ENCODE results near the gene SIPA1L3.

The SIPA1L3 gene

DNA sequence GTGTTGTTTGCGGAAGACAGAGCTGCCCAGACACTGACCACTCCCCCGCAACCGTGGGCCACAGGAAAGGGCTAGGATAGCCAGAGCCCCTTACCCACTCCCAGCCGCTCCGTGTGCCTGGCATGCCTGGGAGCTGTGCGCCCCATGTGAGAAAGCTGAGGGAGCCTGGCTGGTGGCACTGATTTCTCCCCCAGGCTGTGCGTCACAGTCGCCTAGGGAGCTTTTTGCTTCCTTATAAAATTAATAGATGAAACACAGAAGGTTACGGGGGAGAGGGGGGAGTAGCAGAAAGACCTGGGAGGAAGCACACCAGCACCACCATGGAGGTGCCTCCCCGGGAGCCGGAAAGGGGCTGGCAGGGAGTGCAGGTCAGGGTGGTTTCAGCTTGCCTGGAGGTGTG is 292.3 kb downstream of the SIPA1L3 start:
- Histone ChIP-seq H3K4me1 (ENCODE audit: insufficient read depth, low read length) (no peaks in the 10 kb centered on the region), H3K4me3 (ENCODE audit: low read depth in 1 of 2, low read length in 2 of 2) (no peak overlapping the region), H3K27me3 (ENCODE audit: control insufficient read depth in 1 of 2, insufficient read depth in 2 of 2, low read length in 2 of 2) (no peaks in the 10 kb centered on the region), H3K9ac (ENCODE audit: low read length) (no peak overlapping the region), H3K27ac (ENCODE audit: low read depth, low read length) (no peak overlapping the region), H3K36me3 (ENCODE audit: insufficient read depth, low read length) (no peaks in the 10 kb centered on the region), H3K9me3 (ENCODE audit: low read length) (no peaks in the 10 kb centered on the region)

- H3K9me3 ChIP-seq (ENCODE audit: low read length): no peaks in the 10 kb centered on the region
- H3K9ac ChIP-seq (ENCODE audit: low read length): no peak overlapping the region
- H3K36me3 ChIP-seq (ENCODE audit: insufficient read depth, low read length): no peaks in the 10 kb centered on the region
- H3K27me3 ChIP-seq (ENCODE audit: control insufficient read depth in 1 of 2, insufficient read depth in 2 of 2, low read length in 2 of 2): no peaks in the 10 kb centered on the region
- no peak overlapping the region for H3K4me3 ChIP-seq (ENCODE audit: low read depth in 1 of 2, low read length in 2 of 2)
- no peak overlapping the region for H3K27ac ChIP-seq (ENCODE audit: low read depth, low read length)
- no peaks in the 10 kb centered on the region for H3K4me1 ChIP-seq (ENCODE audit: insufficient read depth, low read length)
Observed at GRCh38 chr19:38201731-38202130, 294.7 kb downstream of the SIPA1L3 start.

DNA sequence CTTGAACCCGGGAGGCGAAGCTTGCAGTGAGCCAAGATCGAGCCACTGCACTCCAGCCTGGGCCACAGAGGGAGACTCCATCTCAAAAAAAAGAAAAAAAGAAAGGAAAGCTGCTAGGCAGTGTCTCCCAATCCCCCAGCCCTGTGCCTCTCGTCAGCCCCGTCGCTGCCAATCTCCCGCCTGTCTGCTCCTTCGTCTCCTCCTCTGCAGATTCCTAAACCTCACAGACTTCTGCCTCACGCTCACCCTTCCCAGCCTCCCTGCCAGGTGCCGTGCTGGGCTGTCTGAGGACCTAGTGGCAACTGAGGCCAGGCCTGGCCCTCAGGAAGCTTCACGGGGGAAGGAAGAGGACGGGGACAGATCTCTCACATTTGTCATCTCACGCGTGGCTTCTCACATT is 295.5 kb downstream of the SIPA1L3 start:
- Histone ChIP-seq H3K27me3 (ENCODE audit: control insufficient read depth in 1 of 2, insufficient read depth in 2 of 2, low read length in 2 of 2) (no peaks in the 10 kb centered on the region), H3K4me1 (ENCODE audit: insufficient read depth, low read length) (no peaks in the 10 kb centered on the region), H3K4me3 (ENCODE audit: low read depth in 1 of 2, low read length in 2 of 2) (no peak overlapping the region), H3K27ac (ENCODE audit: low read depth, low read length) (no peak overlapping the region), H3K9ac (ENCODE audit: low read length) (no peak overlapping the region), H3K36me3 (ENCODE audit: insufficient read depth, low read length) (no peaks in the 10 kb centered on the region), H3K9me3 (ENCODE audit: low read length) (no peaks in the 10 kb centered on the region)

DNA sequence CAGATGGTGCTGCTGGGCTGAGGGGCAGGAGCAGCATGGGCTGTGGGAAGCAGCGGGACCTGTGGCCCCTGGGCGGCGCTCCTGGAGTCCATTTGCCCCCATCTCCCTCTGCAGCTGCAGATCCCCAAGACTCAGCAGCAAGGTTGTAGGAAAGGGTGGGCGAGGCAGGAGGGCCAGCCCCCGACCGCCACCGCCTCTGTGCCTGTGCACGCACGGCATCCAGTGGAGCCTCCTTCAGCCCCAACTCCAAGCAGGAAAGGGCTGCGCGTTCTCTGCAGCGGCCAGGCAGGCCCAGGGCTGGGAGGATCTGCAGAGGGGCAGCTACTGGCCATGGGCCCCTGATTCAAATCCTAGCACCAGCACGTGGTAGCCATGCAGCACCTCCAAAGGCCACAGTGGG is 296.2 kb downstream of the SIPA1L3 start:
- Histone ChIP-seq H3K36me3 (ENCODE audit: insufficient read depth, low read length) (no peaks in the 10 kb centered on the region), H3K4me1 (ENCODE audit: insufficient read depth, low read length) (no peaks in the 10 kb centered on the region), H3K4me3 (ENCODE audit: low read depth in 1 of 2, low read length in 2 of 2) (no peak overlapping the region), H3K27me3 (ENCODE audit: control insufficient read depth in 1 of 2, insufficient read depth in 2 of 2, low read length in 2 of 2) (no peaks in the 10 kb centered on the region), H3K9me3 (ENCODE audit: low read length) (no peaks in the 10 kb centered on the region), H3K9ac (ENCODE audit: low read length) (no peak overlapping the region), H3K27ac (ENCODE audit: low read depth, low read length) (no peak overlapping the region)

- Histone ChIP-seq H3K27ac (ENCODE audit: low read depth, low read length) (no peak overlapping the region), H3K4me1 (ENCODE audit: insufficient read depth, low read length) (no peaks in the 10 kb centered on the region), H3K36me3 (ENCODE audit: insufficient read depth, low read length) (no peaks in the 10 kb centered on the region), H3K27me3 (ENCODE audit: control insufficient read depth in 1 of 2, insufficient read depth in 2 of 2, low read length in 2 of 2) (peaks cover 0 to 4% of the 10 kb centered on the region in 2 donors), H3K9ac (ENCODE audit: low read length) (no peak overlapping the region), H3K9me3 (ENCODE audit: low read length) (no peaks in the 10 kb centered on the region), H3K4me3 (ENCODE audit: low read depth in 1 of 2, low read length in 2 of 2) (no peak overlapping the region)
Observed at GRCh38 chr19:38204096-38204495, 297.1 kb downstream of the SIPA1L3 start.

- peaks cover under 1 to 8% of the 10 kb centered on the region in 2 donors for H3K27me3 ChIP-seq (ENCODE audit: control insufficient read depth in 1 of 2, insufficient read depth in 2 of 2, low read length in 2 of 2)
- H3K36me3 ChIP-seq (ENCODE audit: insufficient read depth, low read length): no peaks in the 10 kb centered on the region
- H3K4me1 ChIP-seq (ENCODE audit: insufficient read depth, low read length): peaks cover 5% of the 10 kb centered on the region
- H3K9me3 ChIP-seq (ENCODE audit: low read length): no peaks in the 10 kb centered on the region
- H3K4me3 ChIP-seq (ENCODE audit: low read depth in 1 of 2, low read length in 2 of 2): no peak overlapping the region
- no peak overlapping the region for H3K27ac ChIP-seq (ENCODE audit: low read depth, low read length)
- H3K9ac ChIP-seq (ENCODE audit: low read length): no peak overlapping the region
Observed at GRCh38 chr19:38204728-38205127, 297.7 kb downstream of the SIPA1L3 start.

- no peak overlapping the region for H3K4me3 ChIP-seq (ENCODE audit: low read depth in 1 of 2, low read length in 2 of 2)
- no peaks in the 10 kb centered on the region for H3K9me3 ChIP-seq (ENCODE audit: low read length)
- H3K27ac ChIP-seq (ENCODE audit: low read depth, low read length): no peak overlapping the region
- H3K27me3 ChIP-seq (ENCODE audit: control insufficient read depth in 1 of 2, insufficient read depth in 2 of 2, low read length in 2 of 2): peaks cover 8 to 15% of the 10 kb centered on the region in 2 donors
- H3K4me1 ChIP-seq (ENCODE audit: insufficient read depth, low read length): peaks cover 19% of the 10 kb centered on the region
- H3K36me3 ChIP-seq (ENCODE audit: insufficient read depth, low read length): no peaks in the 10 kb centered on the region
- H3K9ac ChIP-seq (ENCODE audit: low read length): no peak overlapping the region
Observed at GRCh38 chr19:38206006-38206745, 299.2 kb downstream of the SIPA1L3 start.

GRCh38 chr19:38206928-38207327 is 299.9 kb downstream of the SIPA1L3 start:
- no peak overlapping the region for H3K27ac ChIP-seq (ENCODE audit: low read depth, low read length)
- H3K4me3 ChIP-seq (ENCODE audit: low read depth in 1 of 2, low read length in 2 of 2): no peak overlapping the region
- no peaks in the 10 kb centered on the region for H3K36me3 ChIP-seq (ENCODE audit: insufficient read depth, low read length)
- peaks cover 19% of the 10 kb centered on the region for H3K4me1 ChIP-seq (ENCODE audit: insufficient read depth, low read length)
- no peak overlapping the region for H3K9ac ChIP-seq (ENCODE audit: low read length)
- H3K27me3 ChIP-seq (ENCODE audit: control insufficient read depth in 1 of 2, insufficient read depth in 2 of 2, low read length in 2 of 2): peaks cover 8 to 23% of the 10 kb centered on the region in 2 donors
- H3K9me3 ChIP-seq (ENCODE audit: low read length): no peaks in the 10 kb centered on the region

DNA sequence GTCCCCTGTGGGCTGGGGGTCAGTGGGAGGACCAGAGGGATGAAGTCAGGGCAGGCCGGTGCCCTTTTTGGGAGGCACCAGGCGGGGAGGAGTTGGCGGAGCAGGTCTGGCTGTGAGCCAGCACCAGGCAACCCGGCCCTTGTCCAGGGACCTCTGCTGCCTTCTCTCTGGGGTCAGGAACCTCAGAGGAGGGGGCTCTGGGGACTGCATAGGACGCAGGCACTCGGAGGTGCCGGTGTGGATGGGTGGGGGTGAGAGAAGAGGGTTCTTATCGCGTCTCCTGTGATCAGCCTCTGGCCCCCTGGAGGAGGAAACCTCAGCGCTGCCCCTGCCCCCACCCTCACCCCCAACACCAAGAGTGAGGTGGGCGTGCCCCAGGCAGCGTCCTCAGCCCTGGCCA is 300.5 kb downstream of the SIPA1L3 start:
- no peak overlapping the region for H3K4me3 ChIP-seq (ENCODE audit: low read depth in 1 of 2, low read length in 2 of 2)
- H3K9ac ChIP-seq (ENCODE audit: low read length): no peak overlapping the region
- no peak overlapping the region for H3K27ac ChIP-seq (ENCODE audit: low read depth, low read length)
- H3K9me3 ChIP-seq (ENCODE audit: low read length): no peaks in the 10 kb centered on the region
- H3K27me3 ChIP-seq (ENCODE audit: control insufficient read depth in 1 of 2, insufficient read depth in 2 of 2, low read length in 2 of 2): peaks cover 8 to 23% of the 10 kb centered on the region in 2 donors
- H3K4me1 ChIP-seq (ENCODE audit: insufficient read depth, low read length): peaks cover 19% of the 10 kb centered on the region
- H3K36me3 ChIP-seq (ENCODE audit: insufficient read depth, low read length): no peaks in the 10 kb centered on the region

DNA sequence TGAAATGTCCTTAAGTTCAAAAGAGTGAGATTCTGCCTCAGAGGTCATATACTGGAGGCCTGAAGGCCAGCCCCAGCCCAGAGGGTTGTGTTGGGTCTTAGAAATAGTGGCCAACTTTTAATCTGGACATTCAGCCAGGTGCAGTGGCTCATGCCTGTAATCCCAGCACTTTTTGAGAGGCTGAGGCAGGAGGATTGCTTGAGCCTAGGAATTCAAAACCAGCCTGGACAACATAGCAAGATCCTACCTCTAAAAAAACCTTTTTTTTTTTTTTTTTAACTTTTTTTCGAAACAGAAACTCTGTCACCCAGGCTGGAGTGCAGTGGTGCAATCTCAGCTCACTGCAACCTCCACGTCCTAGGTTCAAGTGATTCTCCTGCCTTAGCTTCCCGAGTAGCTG is 301.6 kb downstream of the SIPA1L3 start:
- Histone ChIP-seq H3K4me3 (ENCODE audit: low read depth in 1 of 2, low read length in 2 of 2) (no peak overlapping the region), H3K27ac (ENCODE audit: low read depth, low read length) (no peak overlapping the region), H3K27me3 (ENCODE audit: control insufficient read depth in 1 of 2, insufficient read depth in 2 of 2, low read length in 2 of 2) (peaks cover 8 to 25% of the 10 kb centered on the region in 2 donors), H3K9ac (ENCODE audit: low read length) (no peak overlapping the region), H3K4me1 (ENCODE audit: insufficient read depth, low read length) (peaks cover 19% of the 10 kb centered on the region), H3K36me3 (ENCODE audit: insufficient read depth, low read length) (no peaks in the 10 kb centered on the region), H3K9me3 (ENCODE audit: low read length) (no peaks in the 10 kb centered on the region)

DNA sequence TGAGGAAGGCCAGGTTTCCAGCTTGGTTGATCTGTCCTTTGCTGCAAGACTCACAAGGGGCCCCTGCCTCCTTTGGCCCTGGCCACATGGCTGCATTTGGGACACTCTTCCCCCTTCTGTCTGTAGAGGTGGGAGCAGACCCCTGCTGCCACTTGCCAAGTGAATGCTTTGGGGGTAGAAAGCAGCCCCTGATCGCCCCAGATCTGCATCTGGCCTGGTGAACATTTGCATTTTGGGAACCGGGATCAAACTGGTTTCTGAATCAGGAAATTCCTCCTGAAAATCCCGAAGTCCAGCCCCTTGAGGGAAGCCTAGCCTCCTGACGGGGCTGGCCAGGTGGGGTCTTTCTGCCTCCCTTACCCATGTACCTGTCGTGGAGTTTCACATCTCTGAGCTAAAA is 302.1 kb downstream of the SIPA1L3 start:
- Histone ChIP-seq H3K27ac (ENCODE audit: low read depth, low read length) (no peak overlapping the region), H3K4me1 (ENCODE audit: insufficient read depth, low read length) (peaks cover 19% of the 10 kb centered on the region), H3K9me3 (ENCODE audit: low read length) (no peaks in the 10 kb centered on the region), H3K27me3 (ENCODE audit: control insufficient read depth in 1 of 2, insufficient read depth in 2 of 2, low read length in 2 of 2) (peaks cover 12 to 31% of the 10 kb centered on the region in 2 donors), H3K36me3 (ENCODE audit: insufficient read depth, low read length) (no peaks in the 10 kb centered on the region), H3K4me3 (ENCODE audit: low read depth in 1 of 2, low read length in 2 of 2) (no peak overlapping the region), H3K9ac (ENCODE audit: low read length) (no peak overlapping the region)
